ENCODE data around the gene SLC26A6. TPM values are rescaled to one million over a fixed set of nuclear protein-coding genes. Genes with fewer than 3 reads are reported as not detected.

Gene SLC26A6
- total RNA-seq, 4 donors from 2014 or later: 14.0 to 29.4 (median 24.1) TPM

Other genes starting within 250 kb of the SLC26A6 start
- gene PLXNB1, start 205.4 kb downstream of the SLC26A6 start, total RNA-seq: 100 to 1,000 TPM; 188 to 384 (median 220) TPM
- 10 to 100 TPM in 3 of 4 donors, 1 to 10 TPM in 1; 6.4 to 18.7 (median 13.6) TPM for gene CCDC51, start 195.3 kb downstream of the SLC26A6 start, total RNA-seq
- 100 to 1,000 TPM; 122 to 281 (median 190) TPM for gene TMA7, start 195.2 kb downstream of the SLC26A6 start, total RNA-seq
- 10 to 100 TPM in 2 of 4 donors, 1 to 10 TPM in 2; 8.7 to 12.7 (median 10.2) TPM for gene ATRIP, start 188.7 kb downstream of the SLC26A6 start, total RNA-seq
- 10 to 100 TPM; 60.1 to 98.0 (median 87.3) TPM for gene SHISA5, start 131.3 kb downstream of the SLC26A6 start, total RNA-seq
- gene PFKFB4, start 78.7 kb downstream of the SLC26A6 start, total RNA-seq: 10 to 100 TPM in 1 of 4 donors, 1 to 10 TPM in 3; 3.6 to 12.7 (median 8.3) TPM
- 10 to 100 TPM; 10.1 to 23.7 (median 18.0) TPM for gene UCN2, start 71.7 kb downstream of the SLC26A6 start, total RNA-seq
- gene COL7A1, start 40.1 kb downstream of the SLC26A6 start, total RNA-seq: 100 to 1,000 TPM; 287 to 596 (median 348) TPM
- gene UQCRC1, start 25.8 kb downstream of the SLC26A6 start, total RNA-seq: 100 to 1,000 TPM; 294 to 337 (median 319) TPM
- gene TMEM89, start 13.7 kb downstream of the SLC26A6 start, total RNA-seq: not detected
- gene CELSR3, start 27.4 kb upstream of the SLC26A6 start, total RNA-seq: 1 to 10 TPM; 1.6 to 3.2 (median 2.0) TPM
- gene NCKIPSD, start 50.5 kb upstream of the SLC26A6 start, total RNA-seq: 10 to 100 TPM; 34.8 to 59.2 (median 44.9) TPM
- 100 to 1,000 TPM; 169 to 269 (median 246) TPM for gene IP6K2, start 81.8 kb upstream of the SLC26A6 start, total RNA-seq
- gene PRKAR2A, start 212.4 kb upstream of the SLC26A6 start, total RNA-seq: 10 to 100 TPM; 24.9 to 34.5 (median 29.5) TPM